Daoy (cell line): ENCODE results near the gene CYP51A1. TPM values are rescaled to one million over a fixed set of nuclear protein-coding genes. Genes with fewer than 3 reads are reported as not detected.

ENCODE experiments used
- total RNA-seq: library from RNA; depleted of rRNA; stranded (reverse); fragments of >200 nt; shearing (Covaris generic); gene quantifications from 2 replicates; pipeline ENCODE4 v1.2.3, GENCODE V29; 2014; rRNA removed

The CYP51A1 gene
- total RNA-seq, 1 experiment from 2014 or later = 52.5 TPM

Other genes with a start within 250 kb of the CYP51A1 start
- gene AKAP9, start 193.6 kb downstream of the CYP51A1 start, total RNA-seq = 24.5 and 34.2 TPM in 2 replicates
- 0.17 TPM in 1 of 2 replicates, not detected in the other for gene LRRD1, start 44.7 kb upstream of the CYP51A1 start, total RNA-seq
- gene KRIT1, start 111.4 kb upstream of the CYP51A1 start, total RNA-seq = 18.8 and 26.8 TPM in 2 replicates
- 21.3 and 30.8 TPM in 2 replicates for gene ANKIB1, start 111.5 kb upstream of the CYP51A1 start, total RNA-seq